Kidney epithelial cell (primary cell): ENCODE data around the gene PPP1R17. TPM values are rescaled to one million over a fixed set of nuclear protein-coding genes. Genes with fewer than 3 reads are reported as not detected.

Experiments
- DNase-seq: peaks from one replicate; pipeline ENCODE4 v3.0.0-alpha.2; 2010; ENCODE audit warnings: low read depth
- H3K27me3 ChIP-seq: 2 replicates; pipeline ENCODE4 v1.6.0; 2011; ENCODE audit warnings: low read length; ENCODE audit not compliant: control insufficient read depth, insufficient read depth
- H3K36me3 ChIP-seq: 2 replicates; pipeline ENCODE4 v1.5.1; 2011; ENCODE audit warnings: low read length; ENCODE audit not compliant: control insufficient read depth, insufficient read depth
- H3K4me3 ChIP-seq: 2 replicates; pipeline ENCODE4 v1.5.1; 2011; ENCODE audit warnings: low read depth, mild to moderate bottlenecking, control low read depth, low read length
- total RNA-seq: library from RNA; depleted of rRNA; stranded (reverse); fragments of >200 nt; gene quantifications from 2 replicates; pipeline ENCODE4 v1.2.3, GENCODE V29; 2015
- TF ChIP-seq, protein P1 (sequence below): IDR thresholded peaks from 2 replicates; pipeline ENCODE4 v1.5.1; 2011; ENCODE audit warnings: mild to moderate bottlenecking, moderate library complexity, low read length, control low read depth, inconsistent platforms; ENCODE audit not compliant: insufficient read depth, poor library complexity, severe bottlenecking

Gene PPP1R17
- total RNA-seq, 1 donor from 2014 or later: not detected

DNA sequence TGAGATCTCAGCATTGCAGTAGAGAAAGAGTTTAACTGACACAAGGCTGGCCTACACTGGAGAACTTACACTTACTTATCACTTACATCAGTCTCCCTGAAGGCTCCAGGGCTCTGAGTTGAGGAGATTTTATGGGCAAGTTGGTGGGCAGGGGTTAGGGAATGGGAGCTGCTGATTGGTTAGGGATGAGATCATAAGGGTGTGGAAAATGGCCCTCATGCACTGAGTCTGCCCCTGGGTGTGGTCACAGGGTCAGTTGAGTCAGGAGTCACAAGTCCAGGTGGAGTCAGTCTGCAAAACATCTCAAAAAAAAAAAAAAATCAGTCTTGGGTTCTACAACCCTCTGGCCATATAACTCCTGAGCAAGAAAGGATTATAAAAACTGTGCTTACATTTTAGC, 60.5 kb downstream of the PPP1R17 start:
- Histone ChIP-seq H3K36me3 (no peaks in the 10 kb centered on the region), H3K4me3 (no peak overlapping the region), H3K27me3 (no peaks in the 10 kb centered on the region)
- DNase-seq: no peak
- TF ChIP-seq, protein P1, sequence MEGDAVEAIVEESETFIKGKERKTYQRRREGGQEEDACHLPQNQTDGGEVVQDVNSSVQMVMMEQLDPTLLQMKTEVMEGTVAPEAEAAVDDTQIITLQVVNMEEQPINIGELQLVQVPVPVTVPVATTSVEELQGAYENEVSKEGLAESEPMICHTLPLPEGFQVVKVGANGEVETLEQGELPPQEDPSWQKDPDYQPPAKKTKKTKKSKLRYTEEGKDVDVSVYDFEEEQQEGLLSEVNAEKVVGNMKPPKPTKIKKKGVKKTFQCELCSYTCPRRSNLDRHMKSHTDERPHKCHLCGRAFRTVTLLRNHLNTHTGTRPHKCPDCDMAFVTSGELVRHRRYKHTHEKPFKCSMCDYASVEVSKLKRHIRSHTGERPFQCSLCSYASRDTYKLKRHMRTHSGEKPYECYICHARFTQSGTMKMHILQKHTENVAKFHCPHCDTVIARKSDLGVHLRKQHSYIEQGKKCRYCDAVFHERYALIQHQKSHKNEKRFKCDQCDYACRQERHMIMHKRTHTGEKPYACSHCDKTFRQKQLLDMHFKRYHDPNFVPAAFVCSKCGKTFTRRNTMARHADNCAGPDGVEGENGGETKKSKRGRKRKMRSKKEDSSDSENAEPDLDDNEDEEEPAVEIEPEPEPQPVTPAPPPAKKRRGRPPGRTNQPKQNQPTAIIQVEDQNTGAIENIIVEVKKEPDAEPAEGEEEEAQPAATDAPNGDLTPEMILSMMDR: no peak

DNA sequence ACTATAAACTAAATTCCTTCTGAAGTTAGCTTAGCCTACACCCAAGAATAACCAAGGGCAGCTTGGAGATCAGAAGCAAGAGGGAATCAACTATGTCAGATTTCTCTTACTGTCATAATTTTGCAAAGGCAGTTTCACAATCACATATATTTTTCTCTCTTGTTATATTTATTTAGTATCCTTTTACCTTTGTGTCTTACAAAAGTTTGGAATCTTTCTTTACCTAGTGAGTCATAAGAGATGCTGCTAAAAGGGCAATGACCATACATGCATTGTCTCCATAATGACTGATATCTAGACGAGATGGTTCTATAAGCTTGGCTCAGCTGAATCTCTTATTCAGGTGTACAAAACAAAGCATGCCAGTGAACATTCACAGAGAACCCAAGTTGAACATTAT, 61.1 kb downstream of the PPP1R17 start:
- Histone ChIP-seq H3K4me3 (no peak overlapping the region), H3K36me3 (no peaks in the 10 kb centered on the region), H3K27me3 (no peaks in the 10 kb centered on the region)
- TF ChIP-seq, protein P1: no peak
- no peak for DNase-seq

DNA sequence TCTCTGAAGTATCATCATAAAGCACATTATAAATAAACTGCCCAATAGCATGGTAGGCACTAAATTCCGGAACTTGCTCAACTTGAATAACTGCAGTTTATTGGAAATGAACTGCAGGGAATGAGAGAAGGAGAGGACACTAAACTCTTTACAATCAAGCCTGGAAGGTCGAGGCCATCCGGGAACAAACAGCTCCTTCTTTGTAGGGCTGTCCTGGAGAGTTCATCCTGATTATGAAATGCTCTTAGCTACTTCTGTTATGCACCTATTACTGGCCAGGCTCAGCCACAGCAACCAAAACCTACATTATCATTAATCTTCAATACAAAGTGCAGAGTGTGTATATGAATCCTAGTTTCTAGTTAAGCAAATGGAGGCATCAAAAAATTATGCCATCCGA, 64.7 kb downstream of the PPP1R17 start:
- Histone ChIP-seq H3K4me3 (no peak overlapping the region), H3K27me3 (no peaks in the 10 kb centered on the region), H3K36me3 (no peaks in the 10 kb centered on the region)
- no peak for DNase-seq
- TF ChIP-seq, protein P1: no peak

Other genes starting within 250 kb of the PPP1R17 start
- gene ITPRID1, start 173.1 kb upstream of the PPP1R17 start, total RNA-seq: not detected in 2 replicates